K562 (cell line): ENCODE measurements around the gene TNNT2. TPM values are rescaled to one million over a fixed set of nuclear protein-coding genes. Genes with fewer than 3 reads are reported as not detected.
A peak's percentile ranks its signal among the peaks of the same experiment; 100 is the strongest.

ENCODE experiments used
- ATAC-seq: fragments of 200-7000 bp; cut with Tn5 transposase; 3 replicates; pipeline ENCODE4 v1.9.1; 2020; ENCODE audit warnings: moderate library complexity
- BruUV-seq: library from RNA; stranded (reverse); fragments of 400-500 nt; replicated peaks from 2 replicates; lab custom pipeline; 2021; lab: Mats Ljungman, UMichigan
- CTCF ChIA-PET: fragments of 300-600 bp; formaldehyde crosslinking; extraction: SDS; loops from one replicate; lab custom pipeline; 2021; ENCODE audit warnings: low intra/inter-chr PET ratio; lab: Yijun Ruan, JAX
- POLR2A ChIA-PET: fragments of 300-600, 350-650 bp; sonication (Branson Sonifier 250); formaldehyde crosslinking; extraction: SDS; loops from one replicate; lab custom pipeline; 2021; ENCODE audit warnings: antibody characterized with exemption, inconsistent platforms; lab: Yijun Ruan, JAX
- DNase-seq, 4 experiments: peaks; one replicate each; pipeline versions ENCODE4 v3.0.0 to v3.0.0-alpha.2; 2011 to 2018; ENCODE audit warnings: low spot score in 3 of 4, mixed read lengths in 3 of 4; ENCODE audit errors: extremely low read depth in 1 of 4
- FAIRE-seq: peaks from 2 replicates; lab custom pipeline; 2011; peaks lifted over from hg19 to GRCh38; lab: Jason Lieb, UNC
- H2AFZ ChIP-seq: 2 replicates; pipeline ENCODE4 v1.6.0; 2011; ENCODE audit warnings: low read depth, low read length, control low read depth, inconsistent platforms
- H3K27ac ChIP-seq: fragments of 200-600 bp; 3 replicates; pipeline ENCODE4 v1.8.0; 2011; ENCODE audit warnings: low read depth, mild to moderate bottlenecking, control low read depth, inconsistent platforms, low read length, moderate library complexity, mixed read lengths; ENCODE audit errors: extremely low read depth
- H3K27me3 ChIP-seq, 2 experiments: fragments of 300-600 bp in 1 of 2; 2 replicates in 1 of 2; 3 replicates in 1 of 2; pipeline versions ENCODE4 v1.6.0 to v1.8.0; 2011; ENCODE audit warnings: inconsistent platforms in 2 of 2, low read length in 2 of 2, mild to moderate bottlenecking in 1 of 2, mixed read lengths in 1 of 2, moderate library complexity in 1 of 2; ENCODE audit not compliant: control insufficient read depth in 2 of 2, insufficient read depth in 2 of 2
- H3K36me3 ChIP-seq: fragments of 300-600 bp; 3 replicates; pipeline ENCODE4 v1.8.0; 2011; ENCODE audit warnings: mild to moderate bottlenecking, low read length, inconsistent platforms; ENCODE audit not compliant: control insufficient read depth, insufficient read depth
- H3K4me1 ChIP-seq, 2 experiments: fragments of 200-600 bp in 1 of 2; replicated peaks in 1 of 2; 2 replicates in 1 of 2; 3 replicates in 1 of 2; pipeline versions ENCODE4 v1.5.1 to v1.8.0; 2011; ENCODE audit warnings: inconsistent platforms in 2 of 2, low read length in 2 of 2, mild to moderate bottlenecking in 1 of 2, mixed read lengths in 1 of 2, moderate library complexity in 1 of 2; ENCODE audit not compliant: control insufficient read depth in 2 of 2, insufficient read depth in 2 of 2
- H3K4me2 ChIP-seq: 2 replicates; pipeline ENCODE4 v1.6.1; 2011; ENCODE audit warnings: low read length, control low read depth, inconsistent platforms, mixed read lengths; ENCODE audit not compliant: insufficient read depth
- H3K4me3 ChIP-seq: fragments of 200-600 bp; sonication (generic), shearing (Covaris generic); 2 replicates; pipeline ENCODE4 v1.5.1; 2016; ENCODE audit warnings: control low read depth, inconsistent platforms
- H3K79me2 ChIP-seq: fragments of 200-600 bp; 3 replicates; pipeline ENCODE4 v1.8.0; 2011; ENCODE audit warnings: low read length, inconsistent platforms; ENCODE audit not compliant: control insufficient read depth, insufficient read depth
- H3K9ac ChIP-seq, 2 experiments: 2 replicates each; pipeline versions ENCODE4 v1.6.0 to v1.6.1; 2011; ENCODE audit warnings: low read depth in 2 of 2, low read length in 2 of 2, control low read depth in 1 of 2, inconsistent platforms in 1 of 2, mild to moderate bottlenecking in 1 of 2, mixed read lengths in 1 of 2; ENCODE audit not compliant: insufficient read depth in 1 of 2
- H3K9me1 ChIP-seq: one replicate; pipeline ENCODE4 v1.6.0; 2011; ENCODE audit warnings: inconsistent platforms, mild to moderate bottlenecking, low read length, moderate library complexity; ENCODE audit not compliant: control insufficient read depth, insufficient read depth
- H3K9me3 ChIP-seq: replicated peaks from 2 replicates; pipeline ENCODE4 v1.5.1; 2011; ENCODE audit warnings: low read depth, low read length, inconsistent platforms; ENCODE audit not compliant: control insufficient read depth, insufficient read depth
- H4K20me1 ChIP-seq: replicated peaks from 2 replicates; pipeline ENCODE4 v1.6.1; 2011; ENCODE audit warnings: low read length, inconsistent platforms, mixed read lengths; ENCODE audit not compliant: control insufficient read depth, insufficient read depth
- CBFB ChIP-seq: sonication (generic); formaldehyde crosslinking; IDR thresholded peaks from 2 replicates; pipeline ENCODE4 v1.4.0; 2020; ENCODE audit warnings: mild to moderate bottlenecking, missing genetic modification reagents
- CC2D1A ChIP-seq: fragments of 450-650 bp; IDR thresholded peaks from 2 replicates; pipeline ENCODE4 v1.6.1; 2017; ENCODE audit warnings: mild to moderate bottlenecking
- CTCF ChIP-seq, 3 experiments: IDR thresholded peaks in 2 of 3; conservative IDR thresholded peaks in 1 of 3; 2 replicates each; pipeline ENCODE4 v1.5.1; 2011 to 2012; ENCODE audit warnings: low read length in 3 of 3, mild to moderate bottlenecking in 3 of 3, control low read depth in 2 of 3, improper control_type of control experiment in 1 of 3, inconsistent platforms in 1 of 3, low read depth in 1 of 3, mixed read lengths in 1 of 3, moderate library complexity in 1 of 3; ENCODE audit not compliant: insufficient read depth in 2 of 3
- FOXK1 ChIP-seq: sonication (generic); formaldehyde crosslinking; IDR thresholded peaks from 2 replicates; pipeline ENCODE4 v1.8.0; 2022; ENCODE audit warnings: missing genetic modification reagents, mild to moderate bottlenecking, borderline replicate concordance
- HDAC8 ChIP-seq: fragments of 450-650 bp; IDR thresholded peaks from 2 replicates; pipeline ENCODE4 v1.6.1; 2016; ENCODE audit warnings: mild to moderate bottlenecking, missing genetic modification characterization, moderate library complexity, missing compliant biosample characterization
- JUND ChIP-seq, 2 experiments: IDR thresholded peaks; 2 replicates in 1 of 2; 3 replicates in 1 of 2; pipeline ENCODE4 v1.6.1; 2011; ENCODE audit warnings: borderline replicate concordance in 2 of 2, low read depth in 2 of 2, low read length in 2 of 2, improper control_type of control experiment in 1 of 2, missing biosample characterization in 1 of 2, missing genetic modification characterization in 1 of 2, missing genetic modification reagents in 1 of 2
- RAD21 ChIP-seq, 2 experiments: fragments of 250-450 bp in 1 of 2; fragments of 450-650 bp in 1 of 2; sonication (Bioruptor Pico) in 1 of 2; formaldehyde crosslinking in 1 of 2; IDR thresholded peaks in 1 of 2; conservative IDR thresholded peaks in 1 of 2; 2 replicates each; pipeline versions ENCODE4 v1.4.0 to v1.8.0; 2020 to 2022; ENCODE audit warnings: mild to moderate bottlenecking in 2 of 2, moderate library complexity in 1 of 2
- RB1 ChIP-seq: fragments of 450-650 bp; IDR thresholded peaks from 2 replicates; pipeline ENCODE4 v1.6.1; 2017; ENCODE audit warnings: low read depth, mild to moderate bottlenecking
- SMC3 ChIP-seq: conservative IDR thresholded peaks from 2 replicates; pipeline ENCODE4 v1.6.1; 2011; ENCODE audit warnings: low read depth, low read length, improper control_type of control experiment; ENCODE audit not compliant: insufficient read depth
- STAG1 ChIP-seq: sonication (generic); formaldehyde crosslinking; IDR thresholded peaks from 2 replicates; pipeline ENCODE4 v1.5.0; 2020; ENCODE audit warnings: missing genetic modification reagents, borderline replicate concordance
- VEZF1 ChIP-seq: fragments of 200-800 bp; sonication (Bioruptor generic); IDR thresholded peaks from 2 replicates; pipeline ENCODE4 v1.6.1; 2017; ENCODE audit warnings: missing genetic modification characterization, missing compliant biosample characterization
- ZBTB7A ChIP-seq: IDR thresholded peaks from 2 replicates; pipeline ENCODE4 v1.6.1; 2011; ENCODE audit warnings: low read depth, mild to moderate bottlenecking, low read length, moderate library complexity, borderline replicate concordance; ENCODE audit not compliant: control insufficient read depth
- ZNF224 ChIP-seq: sonication (generic); formaldehyde crosslinking; IDR thresholded peaks from 2 replicates; pipeline ENCODE4 v1.8.0; 2022; ENCODE audit warnings: mild to moderate bottlenecking, missing genetic modification reagents
- ZNF280B ChIP-seq: fragments of 250-450 bp; sonication (Bioruptor Pico); IDR thresholded peaks from 2 replicates; pipeline ENCODE4 v1.5.1; 2021; ENCODE audit warnings: mild to moderate bottlenecking
- whole genome bisulfite sequencing: fragments of 100-300 bp; shearing (Covaris generic); methylation state at CpG from one replicate; pipeline ENCODE4 v1.1.6; 2016; ENCODE audit warnings: low coverage, mixed read lengths; ENCODE audit not compliant: insufficient coverage; ENCODE audit errors: missing lambda C conversion rate; 5-methylcytosine and 5-hydroxymethylcytosine counted together
- in situ Hi-C: fragments of 300-500 bp; cut with MboI; formaldehyde crosslinking; loops from 4 replicates; pipeline ENCODE4 v1.15.0; 2018; ENCODE audit warnings: inconsistent platforms, mixed read lengths
- intact Hi-C: fragments of 100-400 bp; cut with micrococcal nuclease; formaldehyde crosslinking; loops from 2 replicates; pipeline ENCODE4 v1.14.2; 2022
- polyA plus RNA-seq, 8 experiments: library from polyadenylated mRNA; depleted of rRNA in 4 of 8; stranded (reverse) in 5 of 8; unstranded in 3 of 8; fragments of >200 nt; fragmentation: Nextera tagmentation in 2 of 8; fragmentation: Illumina TruSeq in 1 of 8; extraction: Ambion mirVana in 2 of 8; extraction: Trizol in 1 of 8; gene quantifications; 2 replicates each; pipeline versions ENCODE4 v1.2.1 to v1.2.3, GENCODE V29; 2011 to 2014; ENCODE audit warnings: inconsistent platforms in 1 of 8, missing spikeins in 1 of 8
- total RNA-seq, 7 experiments: library from RNA; depleted of rRNA in 6 of 7; stranded (reverse); fragments of >200 nt in 6 of 7; fragmentation: Illumina TruSeq in 2 of 7; extraction: Trizol in 2 of 7; gene quantifications; 2 replicates each; pipeline versions ENCODE4 v1.2.1 to v1.2.3, GENCODE V29; 2011 to 2021; ENCODE audit warnings: low replicate concordance in 1 of 7

The TNNT2 gene
- total and polyA plus RNA-seq, 9 of the 15 experiments (the other 6 are each of a cell fraction or from before 2014, with no cell fraction given), result not detected

GRCh38 chr1:201361652-201362504 lies 15.6 kb downstream of the TNNT2 start:
- FAIRE-seq (peak; percentile 84), DNase-seq (peak; percentile 66 to 86 (median 84)), ATAC-seq (peak; percentile 93)
- Histone ChIP-seq H3K79me2 (no peaks in the 10 kb centered on the region), H3K4me3 (no peak overlapping the region), H3K27ac (no peak overlapping the region), H3K4me1 (peaks cover 0 to 3% of the 10 kb centered on the region in 2 experiments; a peak in 1 of 5 replicates), H3K9me3 (no peaks in the 10 kb centered on the region), H3K36me3 (no peaks in the 10 kb centered on the region), H3K9ac (no peak overlapping the region), H2AFZ (no peak overlapping the region), H3K4me2 (no peak overlapping the region), H3K27me3 (peaks cover 0 to 80% of the 10 kb centered on the region in 2 experiments; a peak in 2 of 5 replicates), H4K20me1 (peaks cover 28% of the 10 kb centered on the region), H3K9me1 (no peaks in the 10 kb centered on the region)
- intact Hi-C loops (loop anchor here (1.0 to 5.0 kb wide), 2 partner anchors 108 to 275 kb away; no protein-coding TSS in a partner anchor), in situ Hi-C loops (no loop called here)
- WGBS, result 0% methylated on average over 10 of the region's 10 CpGs
- ChIA-PET POLR2A (interaction anchor here (0.6 to 2.0 kb wide), 9 partner anchors 9 to 191 kb away, joined by 3 to 5 read pairs (median 3); no protein-coding TSS in a partner anchor), CTCF (interaction anchor here (0.6 to 5.2 kb wide), 4 partner anchors 14 to 434 kb away, joined by 3 to 60 read pairs (median 5); no protein-coding TSS in a partner anchor)
- BruUV-seq, result no TSS peak
- TF ChIP-seq RB1 (peak; percentile 47; the same call in 1 of the 2 replicates), ZBTB7A (0 out of 2 replicates have a peak, but pooled peaks have one; percentile 31), RAD21 (CRISPR knock-in tag; conservative IDR thresholded peaks at IDR 0.05 in 1 of 2, IDR thresholded peaks at IDR 0.05 in 1 of 2) (peak; percentile 87 to 92), CTCF (IDR thresholded peaks at IDR 0.05 in 2 of 3, conservative IDR thresholded peaks at IDR 0.05 in 1 of 3; ENCODE audit: insufficient read depth in 2 of 3, low read depth in 1 of 3, low read length in 3 of 3) (peak; percentile 86 to 91 (median 89)), JUND (IDR thresholded peaks at IDR 0.05; ENCODE audit: borderline replicate concordance, low read depth, low read length) (0 out of 2 replicates have a peak, but pooled peaks have one; percentile 15), JUND (tag; IDR thresholded peaks at IDR 0.05; ENCODE audit: borderline replicate concordance, low read depth, low read length) (no peak), ZNF224 (CRISPR knock-in tag) (no peak), ZNF280B (CRISPR knock-in tag) (no peak), CBFB (CRISPR knock-in tag) (peak; percentile 72; the same call in 1 of the 2 replicates), VEZF1 (peak; percentile 33; the same call in 1 of the 2 replicates), CC2D1A (0 out of 2 replicates have a peak, but pooled peaks have one; percentile 34), HDAC8 (no peak), STAG1 (CRISPR knock-in tag) (peak; percentile 44; the same call in 1 of the 2 replicates), FOXK1 (CRISPR knock-in tag) (no peak), SMC3 (peak; percentile 92)
